GM12892 (cell line): Measurements from ENCODE around the gene ROCK2.

Experiments used
- POLR2AphosphoS5 ChIP-seq: IDR thresholded peaks from 2 replicates; pipeline ENCODE4 v1.6.1; 2011; ENCODE audit warnings: low read depth, low read length, control low read depth
- TAF1 ChIP-seq: IDR thresholded peaks from 2 replicates; pipeline ENCODE4 v1.6.1; 2011; ENCODE audit warnings: low read depth, mild to moderate bottlenecking, control low read depth, low read length, borderline replicate concordance

- TF ChIP-seq TAF1 (no peak), POLR2AphosphoS5 (no peak)
Observed at GRCh38 chr2:11187731-11188130, 156.7 kb downstream of the ROCK2 start.
